GM12878 (cell line): ENCODE data around the gene SLC6A8. TPM values are rescaled to one million over a fixed set of nuclear protein-coding genes. Genes with fewer than 3 reads are reported as not detected.

ENCODE experiments used
- ATAC-seq: fragments of 200-7000 bp; cut with Tn5 transposase; 3 replicates; pipeline ENCODE4 v1.9.1; 2020; ENCODE audit warnings: mild to moderate bottlenecking, moderate library complexity
- BruUV-seq: library from RNA; stranded (reverse); fragments of 400-500 nt; replicated peaks from 2 replicates; lab custom pipeline; 2021; lab: Mats Ljungman, UMichigan
- CTCF ChIA-PET: fragments of 300-600 bp; sonication (Branson Sonifier 250); formaldehyde crosslinking; extraction: SDS; loops from one replicate; lab custom pipeline; 2021; ENCODE audit warnings: inconsistent platforms; lab: Yijun Ruan, JAX
- POLR2A ChIA-PET: fragments of 350-600 bp; formaldehyde crosslinking; extraction: SDS; loops from one replicate; lab custom pipeline; 2021; ENCODE audit warnings: inconsistent platforms; lab: Charles Lee
- RAD21 ChIA-PET: fragments of 300-600 bp; sonication (Branson Sonifier 250); formaldehyde crosslinking; loops from one replicate; lab custom pipeline; 2023; ENCODE audit warnings: antibody characterized with exemption; ENCODE audit not compliant: unreplicated experiment; lab: Charles Lee
- SMC1A ChIA-PET: fragments of 300-600 bp; sonication (Branson Sonifier 250); formaldehyde crosslinking; loops from one replicate; lab custom pipeline; 2023; ENCODE audit not compliant: unreplicated experiment, uncharacterized antibody; lab: Charles Lee
- DNase-seq: peaks from one replicate; pipeline ENCODE4 v3.0.0-alpha.2; 2011; ENCODE audit warnings: low read depth, low spot score
- FAIRE-seq: peaks from 3 replicates; lab custom pipeline; 2011; peaks lifted over from hg19 to GRCh38; lab: Jason Lieb, UNC
- H2AFZ ChIP-seq: 2 replicates; pipeline ENCODE4 v1.6.0; 2011; ENCODE audit warnings: low read depth, low read length, control low read depth; ENCODE audit not compliant: control insufficient read depth
- H3K27ac ChIP-seq: 2 replicates; pipeline ENCODE4 v1.5.1; 2011; ENCODE audit warnings: control low read depth; ENCODE audit not compliant: control insufficient read depth, insufficient read depth
- H3K27me3 ChIP-seq, 2 experiments: replicated peaks in 1 of 2; 2 replicates each; pipeline versions ENCODE4 v1.6.0 to v1.6.1; 2011; ENCODE audit warnings: low read length in 1 of 2; ENCODE audit not compliant: control insufficient read depth in 2 of 2, insufficient read depth in 2 of 2
- H3K36me3 ChIP-seq, 2 experiments: 2 replicates each; pipeline ENCODE4 v1.5.1; 2011; ENCODE audit warnings: low read length in 1 of 2; ENCODE audit not compliant: control insufficient read depth in 2 of 2, insufficient read depth in 2 of 2
- H3K4me1 ChIP-seq: 2 replicates; pipeline ENCODE4 v1.6.1; 2011; ENCODE audit warnings: mild to moderate bottlenecking, low read length, moderate library complexity, mixed read lengths; ENCODE audit not compliant: control insufficient read depth, insufficient read depth
- H3K4me2 ChIP-seq: 2 replicates; pipeline ENCODE4 v1.6.0; 2011; ENCODE audit warnings: control low read depth; ENCODE audit not compliant: control insufficient read depth, insufficient read depth
- H3K4me3 ChIP-seq: fragments of 200-600 bp; sonication (generic); 2 replicates; pipeline ENCODE4 v1.5.1; 2016
- H3K79me2 ChIP-seq: 2 replicates; pipeline ENCODE4 v1.6.0; 2011; ENCODE audit warnings: low read length; ENCODE audit not compliant: control insufficient read depth, insufficient read depth
- H3K9ac ChIP-seq: 2 replicates; pipeline ENCODE4 v1.8.0; 2011; ENCODE audit warnings: low read length, control low read depth, mixed read lengths; ENCODE audit not compliant: control insufficient read depth, insufficient read depth
- H3K9me3 ChIP-seq: replicated peaks from 3 replicates; pipeline ENCODE4 v1.5.1; 2011; ENCODE audit warnings: mild to moderate bottlenecking, low read length; ENCODE audit not compliant: control insufficient read depth, insufficient read depth
- H4K20me1 ChIP-seq: 2 replicates; pipeline ENCODE4 v1.6.0; 2011; ENCODE audit not compliant: control insufficient read depth, insufficient read depth
- BHLHE40 ChIP-seq, 2 experiments: fragments of 450-650 bp in 1 of 2; IDR thresholded peaks; 2 replicates each; pipeline ENCODE4 v1.6.1; 2011 to 2017; ENCODE audit warnings: low read depth in 2 of 2, borderline replicate concordance in 1 of 2, improper control_type of control experiment in 1 of 2, low read length in 1 of 2, mild to moderate bottlenecking in 1 of 2
- CHD2 ChIP-seq: IDR thresholded peaks from 2 replicates; pipeline ENCODE4 v1.6.1; 2011; ENCODE audit warnings: low read depth, low read length, improper control_type of control experiment, borderline replicate concordance
- EGR1 ChIP-seq, 2 experiments: IDR thresholded peaks; 1 replicate in 1 of 2; 2 replicates in 1 of 2; pipeline ENCODE4 v1.6.1; 2011 to 2012; ENCODE audit warnings: low read depth in 2 of 2, low read length in 2 of 2, borderline replicate concordance in 1 of 2, mild to moderate bottlenecking in 1 of 2, moderate library complexity in 1 of 2
- GATAD2B ChIP-seq: fragments of 450-650 bp; conservative IDR thresholded peaks from 2 replicates; pipeline ENCODE4 v1.6.1; 2017; ENCODE audit warnings: low read depth, mild to moderate bottlenecking, moderate library complexity
- NR2F1 ChIP-seq: fragments of 450-650 bp; conservative IDR thresholded peaks from 2 replicates; pipeline ENCODE4 v1.6.1; 2017; ENCODE audit warnings: mild to moderate bottlenecking
- POLR2A ChIP-seq: IDR thresholded peaks from 2 replicates; pipeline ENCODE4 v1.6.1; 2011; ENCODE audit warnings: low read depth, mild to moderate bottlenecking, low read length
- POLR2AphosphoS2 ChIP-seq: IDR thresholded peaks from 2 replicates; pipeline ENCODE4 v1.6.1; 2011; ENCODE audit warnings: low read depth, mild to moderate bottlenecking, low read length, improper control_type of control experiment, moderate library complexity
- POLR2AphosphoS5 ChIP-seq: IDR thresholded peaks from 2 replicates; pipeline ENCODE4 v1.6.1; 2011; ENCODE audit warnings: mild to moderate bottlenecking, low read length, inconsistent platforms
- SPI1 ChIP-seq: IDR thresholded peaks from 2 replicates; pipeline ENCODE4 v1.6.1; 2011; ENCODE audit warnings: low read depth, mild to moderate bottlenecking, low read length, moderate library complexity, borderline replicate concordance; ENCODE audit not compliant: insufficient read depth
- TAF1 ChIP-seq: IDR thresholded peaks from 2 replicates; pipeline ENCODE4 v1.6.1; 2011; ENCODE audit warnings: mild to moderate bottlenecking, low read depth, low read length, borderline replicate concordance
- TCF12 ChIP-seq: IDR thresholded peaks from 2 replicates; pipeline ENCODE4 v1.6.1; 2011; ENCODE audit warnings: low read depth, mild to moderate bottlenecking, low read length
- WGBS: methylation state at CpG from one replicate; pipeline ENCODE4 v1.1.6; 2016; ENCODE audit warnings: low lambda C conversion rate; ENCODE audit not compliant: insufficient replicate concordance, insufficient coverage; ENCODE audit errors: missing lambda C conversion rate; 5-methylcytosine and 5-hydroxymethylcytosine counted together
- in situ Hi-C: fragments of 300-500 bp; cut with MboI; formaldehyde crosslinking; loops from 9 replicates; pipeline ENCODE4 v1.14.3; 2018; ENCODE audit warnings: mixed read lengths
- intact Hi-C: fragments of 100-400 bp; cut with micrococcal nuclease; formaldehyde crosslinking; loops from one replicate; pipeline ENCODE4 v1.14.2; 2022; ENCODE audit not compliant: unreplicated experiment
- polyA plus RNA-seq, 11 experiments: library from polyadenylated mRNA; depleted of rRNA in 4 of 11; unstranded in 6 of 11; stranded (reverse) in 5 of 11; fragments of >200 nt; fragmentation: Nextera tagmentation in 4 of 11; fragmentation: Illumina TruSeq in 1 of 11; extraction: Ambion mirVana in 4 of 11; extraction: Trizol in 1 of 11; gene quantifications; 1 replicate in 1 of 11; 2 replicates in 10 of 11; pipeline versions ENCODE4 v1.2.1 to v1.2.3, GENCODE V29; 2011 to 2016; ENCODE audit warnings: inconsistent platforms in 2 of 11, missing spikeins in 2 of 11, low read depth in 1 of 11
- total RNA-seq, 4 experiments: library from RNA; depleted of rRNA in 3 of 4; stranded (reverse); fragments of >200 nt in 3 of 4; fragmentation: Illumina TruSeq in 1 of 4; extraction: Trizol in 1 of 4; gene quantifications; 2 replicates each; pipeline versions ENCODE4 v1.2.1 to v1.2.3, GENCODE V29; 2013 to 2021
- TF ChIP-seq, protein P1 (sequence below): fragments of 450-650 bp; IDR thresholded peaks from 2 replicates; pipeline ENCODE4 v1.6.1; 2017; ENCODE audit warnings: mild to moderate bottlenecking, moderate library complexity
- TF ChIP-seq, protein P2 (sequence below): fragments of 450-650 bp; conservative IDR thresholded peaks from 2 replicates; pipeline ENCODE4 v1.6.1; 2017; ENCODE audit warnings: mild to moderate bottlenecking, moderate library complexity
- TF ChIP-seq, protein P3 (sequence below): fragments of 450-650 bp; IDR thresholded peaks from 2 replicates; pipeline ENCODE4 v1.6.1; 2016; ENCODE audit warnings: mild to moderate bottlenecking

The SLC6A8 gene
- total and polyA plus RNA-seq, 10 of the 15 experiments (the other 5 are each of a cell fraction or from before 2014, with no cell fraction given): 0.01 to 0.72 (median 0.17) TPM; not detected in 6

DNA sequence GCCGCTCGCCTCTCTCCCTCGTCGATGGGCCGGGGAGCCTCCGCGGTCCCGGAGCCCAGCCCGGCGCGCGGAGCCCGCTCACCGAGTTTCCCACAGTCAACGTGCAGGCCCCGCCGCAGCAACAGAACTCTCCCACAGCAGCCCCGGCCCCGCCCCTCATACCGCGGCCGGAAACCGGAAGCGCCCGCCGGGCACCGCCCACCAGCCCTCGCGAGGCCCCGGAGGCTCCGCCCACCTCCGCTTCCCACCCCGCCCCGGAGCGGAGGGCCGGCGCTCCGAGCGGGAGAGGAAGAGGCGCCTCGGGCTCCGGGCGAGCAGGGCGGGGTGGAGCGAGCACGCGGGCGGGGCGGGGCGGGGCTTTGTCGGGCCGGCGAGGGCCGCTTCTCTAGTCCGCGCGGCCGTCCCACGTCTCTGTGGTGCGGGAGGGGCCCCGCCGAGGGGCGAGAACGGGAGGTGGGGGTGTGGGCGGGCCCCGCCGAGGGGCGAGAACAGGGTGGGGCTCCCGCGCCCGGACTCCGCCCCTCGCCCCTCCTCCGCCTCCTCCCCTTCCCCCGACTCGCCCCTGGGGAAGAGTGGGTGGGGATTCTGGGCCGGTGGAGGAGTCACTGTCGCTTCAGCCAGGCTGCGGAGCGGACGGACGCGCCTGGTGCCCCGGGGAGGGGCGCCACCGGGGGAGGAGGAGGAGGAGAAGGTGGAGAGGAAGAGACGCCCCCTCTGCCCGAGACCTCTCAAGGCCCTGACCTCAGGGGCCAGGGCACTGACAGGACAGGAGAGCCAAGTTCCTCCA is 36.7 kb downstream of the SLC6A8 start, which contains the start of the genes ABCD1 and BCAP31:
ABCD1 (plus strand) TSS at position 605 of the 787 bp plus-strand sequence. CDS start 411 bp downstream, outside the sequence.
BCAP31 (minus strand) TSS at position 136 of the 787 bp plus-strand sequence. CDS start 1,143 bp downstream, outside the sequence.
- H3K36me3 ChIP-seq: peaks cover 0 to 5% of the 10 kb centered on the region in 2 experiments; a peak in 3 of 4 replicates
- POLR2A ChIA-PET: no interaction called here
- peak; percentile 32 for DNase-seq
- H3K9me3 ChIP-seq: no peaks in the 10 kb centered on the region; the same call in 2 of the 3 replicates
- SMC1A ChIA-PET: no interaction called here
- in situ Hi-C loops (no loop called here), intact Hi-C loops (loop anchor here (5.0 kb wide), 1 partner anchor 203 kb away; the partner anchor contains the start of gene ARHGAP4)
- peak within 1 kb of the TSS; percentile 71 for H3K4me2 ChIP-seq
- WGBS: 13% methylated on average over 35 of the region's 88 CpGs
- peak; percentile 77 for ATAC-seq
- H3K27me3 ChIP-seq: no peaks in the 10 kb centered on the region
- no peaks in the 10 kb centered on the region for H4K20me1 ChIP-seq
- H3K9ac ChIP-seq: peak within 1 kb of the TSS; percentile 60
- no TSS peak for BruUV-seq
- FAIRE-seq: peak; percentile 31
- RAD21 ChIA-PET: interaction anchor here (0.6 to 1.3 kb wide), 2 partner anchors 35 to 37 kb away, joined by 3 to 4 read pairs; partner anchors contain the start of gene SLC6A8
- CTCF ChIA-PET: no interaction called here
- H2AFZ ChIP-seq: peak within 1 kb of the TSS; percentile 52; the same call in 1 of the 2 replicates
- H3K79me2 ChIP-seq: peaks cover 17% of the 10 kb centered on the region
- peak within 1 kb of the TSS; percentile 70 for H3K4me3 ChIP-seq
- peaks cover 30% of the 10 kb centered on the region for H3K4me1 ChIP-seq
- H3K27ac ChIP-seq: peak within 1 kb of the TSS; percentile 64
- TF ChIP-seq GATAD2B (0 out of 2 replicates have a peak, but pooled peaks have one; percentile 33), POLR2A (peak; percentile 88), SPI1 (peak; percentile 14; the same call in 1 of the 2 replicates), POLR2AphosphoS5 (peak; percentile 71), POLR2AphosphoS2 (peak; percentile 62; the same call in 1 of the 2 replicates), NR2F1 (0 out of 2 replicates have a peak, but pooled peaks have one; percentile 25), EGR1 (IDR thresholded peaks at IDR 0.05; ENCODE audit: borderline replicate concordance in 1 of 2, low read depth in 2 of 2, low read length in 2 of 2) (peak in 1 of 2 experiments; percentile 39; a peak in 1 of 3 replicates), BHLHE40 (IDR thresholded peaks at IDR 0.05; ENCODE audit: borderline replicate concordance in 1 of 2, low read depth in 2 of 2, low read length in 1 of 2) (peak in 1 of 2 experiments; percentile 35; a peak in 1 of 4 replicates), TCF12 (peak; percentile 28; the same call in 1 of the 2 replicates), TAF1 (peak; percentile 77; the same call in 1 of the 2 replicates), CHD2 (peak; percentile 88)
- TF ChIP-seq, protein P1, sequence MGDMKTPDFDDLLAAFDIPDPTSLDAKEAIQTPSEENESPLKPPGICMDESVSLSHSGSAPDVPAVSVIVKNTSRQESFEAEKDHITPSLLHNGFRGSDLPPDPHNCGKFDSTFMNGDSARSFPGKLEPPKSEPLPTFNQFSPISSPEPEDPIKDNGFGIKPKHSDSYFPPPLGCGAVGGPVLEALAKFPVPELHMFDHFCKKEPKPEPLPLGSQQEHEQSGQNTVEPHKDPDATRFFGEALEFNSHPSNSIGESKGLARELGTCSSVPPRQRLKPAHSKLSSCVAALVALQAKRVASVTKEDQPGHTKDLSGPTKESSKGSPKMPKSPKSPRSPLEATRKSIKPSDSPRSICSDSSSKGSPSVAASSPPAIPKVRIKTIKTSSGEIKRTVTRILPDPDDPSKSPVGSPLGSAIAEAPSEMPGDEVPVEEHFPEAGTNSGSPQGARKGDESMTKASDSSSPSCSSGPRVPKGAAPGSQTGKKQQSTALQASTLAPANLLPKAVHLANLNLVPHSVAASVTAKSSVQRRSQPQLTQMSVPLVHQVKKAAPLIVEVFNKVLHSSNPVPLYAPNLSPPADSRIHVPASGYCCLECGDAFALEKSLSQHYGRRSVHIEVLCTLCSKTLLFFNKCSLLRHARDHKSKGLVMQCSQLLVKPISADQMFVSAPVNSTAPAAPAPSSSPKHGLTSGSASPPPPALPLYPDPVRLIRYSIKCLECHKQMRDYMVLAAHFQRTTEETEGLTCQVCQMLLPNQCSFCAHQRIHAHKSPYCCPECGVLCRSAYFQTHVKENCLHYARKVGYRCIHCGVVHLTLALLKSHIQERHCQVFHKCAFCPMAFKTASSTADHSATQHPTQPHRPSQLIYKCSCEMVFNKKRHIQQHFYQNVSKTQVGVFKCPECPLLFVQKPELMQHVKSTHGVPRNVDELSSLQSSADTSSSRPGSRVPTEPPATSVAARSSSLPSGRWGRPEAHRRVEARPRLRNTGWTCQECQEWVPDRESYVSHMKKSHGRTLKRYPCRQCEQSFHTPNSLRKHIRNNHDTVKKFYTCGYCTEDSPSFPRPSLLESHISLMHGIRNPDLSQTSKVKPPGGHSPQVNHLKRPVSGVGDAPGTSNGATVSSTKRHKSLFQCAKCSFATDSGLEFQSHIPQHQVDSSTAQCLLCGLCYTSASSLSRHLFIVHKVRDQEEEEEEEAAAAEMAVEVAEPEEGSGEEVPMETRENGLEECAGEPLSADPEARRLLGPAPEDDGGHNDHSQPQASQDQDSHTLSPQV: no peak
- TF ChIP-seq, protein P2, sequence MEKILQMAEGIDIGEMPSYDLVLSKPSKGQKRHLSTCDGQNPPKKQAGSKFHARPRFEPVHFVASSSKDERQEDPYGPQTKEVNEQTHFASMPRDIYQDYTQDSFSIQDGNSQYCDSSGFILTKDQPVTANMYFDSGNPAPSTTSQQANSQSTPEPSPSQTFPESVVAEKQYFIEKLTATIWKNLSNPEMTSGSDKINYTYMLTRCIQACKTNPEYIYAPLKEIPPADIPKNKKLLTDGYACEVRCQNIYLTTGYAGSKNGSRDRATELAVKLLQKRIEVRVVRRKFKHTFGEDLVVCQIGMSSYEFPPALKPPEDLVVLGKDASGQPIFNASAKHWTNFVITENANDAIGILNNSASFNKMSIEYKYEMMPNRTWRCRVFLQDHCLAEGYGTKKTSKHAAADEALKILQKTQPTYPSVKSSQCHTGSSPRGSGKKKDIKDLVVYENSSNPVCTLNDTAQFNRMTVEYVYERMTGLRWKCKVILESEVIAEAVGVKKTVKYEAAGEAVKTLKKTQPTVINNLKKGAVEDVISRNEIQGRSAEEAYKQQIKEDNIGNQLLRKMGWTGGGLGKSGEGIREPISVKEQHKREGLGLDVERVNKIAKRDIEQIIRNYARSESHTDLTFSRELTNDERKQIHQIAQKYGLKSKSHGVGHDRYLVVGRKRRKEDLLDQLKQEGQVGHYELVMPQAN: no peak
- TF ChIP-seq, protein P3, sequence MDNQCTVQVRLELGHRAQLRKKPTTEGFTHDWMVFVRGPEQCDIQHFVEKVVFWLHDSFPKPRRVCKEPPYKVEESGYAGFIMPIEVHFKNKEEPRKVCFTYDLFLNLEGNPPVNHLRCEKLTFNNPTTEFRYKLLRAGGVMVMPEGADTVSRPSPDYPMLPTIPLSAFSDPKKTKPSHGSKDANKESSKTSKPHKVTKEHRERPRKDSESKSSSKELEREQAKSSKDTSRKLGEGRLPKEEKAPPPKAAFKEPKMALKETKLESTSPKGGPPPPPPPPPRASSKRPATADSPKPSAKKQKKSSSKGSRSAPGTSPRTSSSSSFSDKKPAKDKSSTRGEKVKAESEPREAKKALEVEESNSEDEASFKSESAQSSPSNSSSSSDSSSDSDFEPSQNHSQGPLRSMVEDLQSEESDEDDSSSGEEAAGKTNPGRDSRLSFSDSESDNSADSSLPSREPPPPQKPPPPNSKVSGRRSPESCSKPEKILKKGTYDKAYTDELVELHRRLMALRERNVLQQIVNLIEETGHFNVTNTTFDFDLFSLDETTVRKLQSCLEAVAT: no peak
